ENCODE measurements around the gene MMP25. TPM values are rescaled to one million over a fixed set of nuclear protein-coding genes. Genes with fewer than 3 reads are reported as not detected.

MMP25 gene
- total and polyA plus RNA-seq, 2 donors (not counting 1 experiment from before 2014, with no cell fraction given): 0.12 to 0.22 TPM

- DNase-seq (peak; percentile 90), ATAC-seq (ENCODE audit: low read depth) (peak; percentile 97)
- WGBS (ENCODE audit: insufficient coverage): under 1% methylated on average over 67 of the region's 67 CpGs
- peak overlapping the region in 4 of 5 experiments; percentile 75 to 93 (median 82) for H3K4me3 ChIP-seq (ENCODE audit: control extremely low read depth in 1 of 5, extremely low read depth in 1 of 5, insufficient read depth in 1 of 5, low read depth in 2 of 5, low read length in 4 of 5)
- no peaks in the 10 kb centered on the region for H4K20me1 ChIP-seq (ENCODE audit: control insufficient read depth, insufficient read depth, low read length, poor library complexity, severe bottlenecking)
- H3K4me1 Mint-ChIP-seq: peaks cover 20% of the 10 kb centered on the region
- peak overlapping the region; percentile 99 for H3K4me2 ChIP-seq (replicated peaks; ENCODE audit: low read depth, low read length, poor library complexity, severe bottlenecking)
- intact Hi-C loops (cut with micrococcal nuclease): loop anchor here (1.0 to 2.0 kb wide), 6 partner anchors 18 to 107 kb away; partner anchors contain the start of gene THOC6
- no peaks in the 10 kb centered on the region for H3K36me3 ChIP-seq (replicated peaks in 1 of 2; ENCODE audit: control extremely low read depth in 1 of 2, control insufficient read depth in 1 of 2, extremely low read depth in 1 of 2, insufficient read depth in 2 of 2, low read length in 1 of 2)
- H3K4me1 ChIP-seq (ENCODE audit: control insufficient read depth in 2 of 2, insufficient read depth in 2 of 2, low read length in 2 of 2): peaks cover 20 to 22% of the 10 kb centered on the region in 2 donors
- H3K9ac ChIP-seq (ENCODE audit: low read length): peak overlapping the region; percentile 83
- H3K9me3 Mint-ChIP-seq (ENCODE audit: insufficient read depth): no peaks in the 10 kb centered on the region
- H3K27ac ChIP-seq (ENCODE audit: low read length in 2 of 2): peak overlapping the region; percentile 38 to 74
- peak overlapping the region; percentile 98 for H2AFZ ChIP-seq (ENCODE audit: insufficient read depth, low read depth, low read length, poor library complexity, severe bottlenecking)
- TF ChIP-seq CTCF (IDR thresholded peaks at IDR 0.05) (peak; percentile 94), EZH2 (IDR thresholded peaks at IDR 0.05; ENCODE audit: borderline replicate concordance, insufficient read depth, low read depth, low read length, poor library complexity, severe bottlenecking) (no peak)
- ChIA-PET POLR2A (interaction anchor here (0.6 to 2.1 kb wide), 9 partner anchors 34 to 112 kb away, joined by 3 to 13 read pairs (median 7); partner anchors contain the start of gene ZNF213), CTCF (interaction anchor here (0.6 to 6.5 kb wide), 29 partner anchors 11 to 398 kb away, joined by 3 to 140 read pairs (median 5); partner anchors contain the start of genes HCFC1R1, THOC6, ZNF213 and ZSCAN10)
- H3K9me3 ChIP-seq (ENCODE audit: control extremely low read depth in 1 of 3, control insufficient read depth in 2 of 3, insufficient read depth in 1 of 3, low read length in 2 of 3): no peaks in the 10 kb centered on the region
- no peaks in the 10 kb centered on the region for H3K79me2 ChIP-seq (ENCODE audit: control insufficient read depth, insufficient read depth, low read length)
- peaks cover 0 to 6% (median 0%) of the 10 kb centered on the region in 4 experiments for H3K27me3 ChIP-seq (replicated peaks in 1 of 4; ENCODE audit: control extremely low read depth in 1 of 4, control insufficient read depth in 3 of 4, insufficient read depth in 4 of 4, low read length in 3 of 4)
- H3K4me3 Mint-ChIP-seq: peak overlapping the region; percentile 87
- H3K27me3 Mint-ChIP-seq: no peaks in the 10 kb centered on the region
- H3K27ac Mint-ChIP-seq: peak overlapping the region; percentile 65
Observed at GRCh38 chr16:3059041-3059722, 12.8 kb downstream of the MMP25 start.
